ENCODE measurements around the gene RNF151. TPM values are rescaled to one million over a fixed set of nuclear protein-coding genes. Genes with fewer than 3 reads are reported as not detected.
"Not testable (repeated sequence)": the region's sequence is repeated elsewhere in the genome, so short reads cannot be mapped to it uniquely, and the experiment has no call there.

The RNF151 gene
- total RNA-seq, 2 experiments from 2014 or later, result not detected

DNA sequence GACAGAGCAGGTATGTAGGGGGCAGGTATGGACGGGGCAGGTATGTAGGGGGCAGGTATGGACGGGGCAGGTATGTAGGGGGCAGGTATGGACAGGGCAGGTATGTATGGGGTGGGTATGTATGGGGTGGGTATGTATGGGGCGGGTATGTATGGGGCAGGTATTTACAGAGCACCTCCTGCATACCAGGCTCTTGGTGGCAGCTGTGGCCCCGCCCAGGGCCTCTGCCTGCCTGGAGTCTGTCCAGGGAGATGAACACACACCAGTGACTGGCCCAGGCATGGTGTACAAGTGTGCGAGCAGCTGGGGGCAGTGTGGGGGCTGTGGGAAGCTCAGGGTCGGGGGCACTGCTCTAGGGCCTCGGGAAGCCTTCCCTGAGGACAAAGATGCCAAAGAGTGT is 16.6 kb upstream of the RNF151 start:
- H3K36me3 ChIP-seq (ENCODE audit: insufficient read depth, low read length), result no peaks in the 10 kb centered on the region
- no peak for DNase-seq (ENCODE audit: low spot score)
- POLR2A ChIA-PET, result no interaction called here
- H3K79me2 ChIP-seq (ENCODE audit: insufficient read depth, low read depth, low read length), result no peaks in the 10 kb centered on the region
- BruUV-seq (replicated peaks), result no TSS peak
- no peaks in the 10 kb centered on the region for H3K4me1 ChIP-seq (ENCODE audit: insufficient read depth, low read length, poor library complexity, severe bottlenecking)
- no peak overlapping the region for H3K4me3 ChIP-seq (ENCODE audit: low read depth, low read length, poor library complexity, severe bottlenecking)
- H4K20me1 ChIP-seq (ENCODE audit: insufficient read depth, low read length), result no peaks in the 10 kb centered on the region
- intact Hi-C loops (cut with micrococcal nuclease; ENCODE audit: unreplicated experiment), result no loop called here
- CTCF ChIA-PET (ENCODE audit: unreplicated experiment), result no interaction called here
- H3K27ac ChIP-seq (ENCODE audit: low read depth, low read length, poor library complexity, severe bottlenecking), result no peak overlapping the region
- H3K9me2 ChIP-seq (ENCODE audit: insufficient read depth, low read length), result no peaks in the 10 kb centered on the region
- H2AFZ ChIP-seq (ENCODE audit: low read length), result no peak overlapping the region
- no peak for TF ChIP-seq CTCF (conservative IDR thresholded peaks at IDR 0.05; ENCODE audit: low read length)
- TF ChIP-seq EZH2phosphoT487 (IDR thresholded peaks at IDR 0.05; ENCODE audit: borderline replicate concordance, low read depth, low read length), result no peak
- no peaks in the 10 kb centered on the region for H3K9me3 ChIP-seq (ENCODE audit: low read length)
- no peak overlapping the region for H3K4me2 ChIP-seq (ENCODE audit: low read length)

GRCh38 chr16:1950559-1950958 is 16.1 kb upstream of the RNF151 start:
- ChIA-PET CTCF (ENCODE audit: unreplicated experiment) (no interaction called here), POLR2A (no interaction called here)
- H3K4me3 ChIP-seq (ENCODE audit: low read depth, low read length, poor library complexity, severe bottlenecking), result no peak overlapping the region
- no peak overlapping the region for H2AFZ ChIP-seq (ENCODE audit: low read length)
- no peak overlapping the region for H3K4me2 ChIP-seq (ENCODE audit: low read length)
- no peaks in the 10 kb centered on the region for H3K4me1 ChIP-seq (ENCODE audit: insufficient read depth, low read length, poor library complexity, severe bottlenecking)
- no peaks in the 10 kb centered on the region for H3K36me3 ChIP-seq (ENCODE audit: insufficient read depth, low read length)
- no peak for DNase-seq (ENCODE audit: low spot score)
- H3K9me2 ChIP-seq (ENCODE audit: insufficient read depth, low read length), result no peaks in the 10 kb centered on the region
- H4K20me1 ChIP-seq (ENCODE audit: insufficient read depth, low read length), result no peaks in the 10 kb centered on the region
- intact Hi-C loops (cut with micrococcal nuclease; ENCODE audit: unreplicated experiment), result no loop called here
- no peaks in the 10 kb centered on the region for H3K79me2 ChIP-seq (ENCODE audit: insufficient read depth, low read depth, low read length)
- H3K9me3 ChIP-seq (ENCODE audit: low read length), result no peaks in the 10 kb centered on the region
- no TSS peak for BruUV-seq (replicated peaks)
- TF ChIP-seq EZH2phosphoT487 (IDR thresholded peaks at IDR 0.05; ENCODE audit: borderline replicate concordance, low read depth, low read length) (no peak), CTCF (conservative IDR thresholded peaks at IDR 0.05; ENCODE audit: low read length) (no peak)
- H3K27ac ChIP-seq (ENCODE audit: low read depth, low read length, poor library complexity, severe bottlenecking), result no peak overlapping the region

DNA sequence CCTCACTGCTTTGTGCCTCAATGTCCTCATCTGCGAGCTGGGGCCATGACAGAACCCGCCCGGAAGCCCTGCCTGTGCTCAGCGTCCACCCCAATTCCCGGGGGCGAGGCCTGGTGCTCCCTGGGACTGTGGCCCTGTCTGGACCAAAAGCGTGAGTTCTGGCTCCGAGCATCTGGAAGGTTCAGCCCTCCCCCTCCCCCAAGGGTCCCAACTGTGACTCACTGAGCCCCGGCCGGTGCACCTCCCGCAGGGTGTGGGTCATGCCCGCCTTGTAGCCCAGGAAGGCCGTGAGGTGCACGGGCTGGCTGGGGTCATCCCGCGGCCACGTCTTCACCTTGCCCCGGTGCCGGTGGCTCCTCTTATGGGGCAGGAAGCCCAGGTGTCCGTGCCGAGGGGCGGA is 12.9 kb upstream of the RNF151 start:
- no peak overlapping the region for H3K4me3 ChIP-seq (ENCODE audit: low read depth, low read length, poor library complexity, severe bottlenecking)
- peaks cover 1% of the 10 kb centered on the region for H3K4me1 ChIP-seq (ENCODE audit: insufficient read depth, low read length, poor library complexity, severe bottlenecking)
- H3K79me2 ChIP-seq (ENCODE audit: insufficient read depth, low read depth, low read length), result no peaks in the 10 kb centered on the region
- intact Hi-C loops (cut with micrococcal nuclease; ENCODE audit: unreplicated experiment), result no loop called here
- H3K36me3 ChIP-seq (ENCODE audit: insufficient read depth, low read length), result no peaks in the 10 kb centered on the region
- POLR2A ChIA-PET, result no interaction called here
- no peaks in the 10 kb centered on the region for H3K9me2 ChIP-seq (ENCODE audit: insufficient read depth, low read length)
- H3K4me2 ChIP-seq (ENCODE audit: low read length), result no peak overlapping the region
- no peak for TF ChIP-seq EZH2phosphoT487 (IDR thresholded peaks at IDR 0.05; ENCODE audit: borderline replicate concordance, low read depth, low read length)
- TF ChIP-seq CTCF (conservative IDR thresholded peaks at IDR 0.05; ENCODE audit: low read length), result no peak
- no peak for DNase-seq (ENCODE audit: low spot score)
- H4K20me1 ChIP-seq (ENCODE audit: insufficient read depth, low read length), result no peaks in the 10 kb centered on the region
- H3K9me3 ChIP-seq (ENCODE audit: low read length), result no peaks in the 10 kb centered on the region
- CTCF ChIA-PET (ENCODE audit: unreplicated experiment), result interaction anchor here (0.6 kb wide), 1 partner anchor 13 kb away, joined by 3 read pairs; no protein-coding TSS in a partner anchor
- H3K27ac ChIP-seq (ENCODE audit: low read depth, low read length, poor library complexity, severe bottlenecking), result no peak overlapping the region
- H2AFZ ChIP-seq (ENCODE audit: low read length), result no peak overlapping the region
- BruUV-seq (replicated peaks), result no TSS peak

GRCh38 chr16:1957434-1958142 is 9.1 kb upstream of the RNF151 start:
- H2AFZ ChIP-seq (ENCODE audit: low read length); DNase-seq (ENCODE audit: low spot score); H3K9me3 ChIP-seq (ENCODE audit: low read length); H3K27ac ChIP-seq (ENCODE audit: low read depth, low read length, poor library complexity, severe bottlenecking); intact Hi-C loops (cut with micrococcal nuclease; ENCODE audit: unreplicated experiment); H3K4me2 ChIP-seq (ENCODE audit: low read length); H4K20me1 ChIP-seq (ENCODE audit: insufficient read depth, low read length); CTCF ChIA-PET (ENCODE audit: unreplicated experiment); BruUV-seq (replicated peaks); H3K4me3 ChIP-seq (ENCODE audit: low read depth, low read length, poor library complexity, severe bottlenecking); POLR2A ChIA-PET; H3K9me2 ChIP-seq (ENCODE audit: insufficient read depth, low read length): not testable (repeated sequence)
- H3K79me2 ChIP-seq (ENCODE audit: insufficient read depth, low read depth, low read length), result peaks cover 22% of the 10 kb centered on the region; the same call in 1 of the 2 replicates
- H3K36me3 ChIP-seq (ENCODE audit: insufficient read depth, low read length), result peaks cover 22% of the 10 kb centered on the region
- peaks cover 27% of the 10 kb centered on the region for H3K4me1 ChIP-seq (ENCODE audit: insufficient read depth, low read length, poor library complexity, severe bottlenecking)

All from OCI-LY7 (cell line).